GM21619 (cell line): ENCODE results near the gene GPR155.
"Not testable (repeated sequence)": the region's sequence is repeated elsewhere in the genome, so short reads cannot be mapped to it uniquely, and the experiment has no call there.

Source experiments
- ATAC-seq: cut with Tn5 transposase; IDR thresholded peaks from one replicate; pipeline ENCODE4 v1.9.1; 2021; ENCODE audit not compliant: unreplicated experiment

Gene GPR155

GRCh38 chr2:174491947-174492346, 5.1 kb upstream of the GPR155 start:
- no peak for ATAC-seq

- no peak for ATAC-seq
These were observed 3.2 kb upstream of the GPR155 start for GRCh38 chr2:174490051-174490450.

- ATAC-seq, result not testable (repeated sequence)
These were observed 2.7 kb upstream of the GPR155 start for GRCh38 chr2:174489520-174489919.

- ATAC-seq, result no peak
These were observed 962 bp upstream of the GPR155 start for GRCh38 chr2:174487820-174488162.

- peak; percentile 77 for ATAC-seq
These were observed 435 bp upstream of the GPR155 start for GRCh38 chr2:174487108-174487819.

- ATAC-seq, result peak; percentile 31
These were observed 854 bp downstream of the GPR155 start for GRCh38 chr2:174485788-174486562.

- ATAC-seq, result not testable (repeated sequence)
These were observed 1.8 kb downstream of the GPR155 start for GRCh38 chr2:174485045-174485444.

- ATAC-seq, result no peak
These were observed 2.3 kb downstream of the GPR155 start for GRCh38 chr2:174484573-174484972.

- ATAC-seq, result no peak
These were observed 4.0 kb downstream of the GPR155 start for GRCh38 chr2:174482854-174483253.

- ATAC-seq, result no peak
These were observed 9.1 kb downstream of the GPR155 start for GRCh38 chr2:174477759-174478158.

GRCh38 chr2:174473796-174474195, 13.0 kb downstream of the GPR155 start:
- no peak for ATAC-seq

- no peak for ATAC-seq
These were observed 21.5 kb downstream of the GPR155 start for GRCh38 chr2:174465327-174465726.

GRCh38 chr2:174461221-174461620, 25.6 kb downstream of the GPR155 start:
- ATAC-seq, result no peak

- no peak for ATAC-seq
These were observed 32.3 kb downstream of the GPR155 start for GRCh38 chr2:174454566-174454965.

- ATAC-seq, result no peak
These were observed 36.6 kb downstream of the GPR155 start for GRCh38 chr2:174450021-174450816.

- no peak for ATAC-seq
These were observed 37.8 kb downstream of the GPR155 start for GRCh38 chr2:174449033-174449432.

- no peak for ATAC-seq
These were observed 40.3 kb downstream of the GPR155 start for GRCh38 chr2:174446531-174446930.

GRCh38 chr2:174445248-174445647, 41.6 kb downstream of the GPR155 start:
- ATAC-seq, result no peak

GRCh38 chr2:174444761-174445160, 42.1 kb downstream of the GPR155 start:
- no peak for ATAC-seq

GRCh38 chr2:174442546-174443510, 44.0 kb downstream of the GPR155 start:
- ATAC-seq, result no peak

GRCh38 chr2:174439950-174440349, 46.9 kb downstream of the GPR155 start:
- ATAC-seq, result no peak
